ENCODE measurements around the gene ZNF546. TPM values are rescaled to one million over a fixed set of nuclear protein-coding genes. Genes with fewer than 3 reads are reported as not detected.

The ZNF546 gene
- total RNA-seq, 4 donors from 2014 or later: 8.4 to 13.3 (median 10.2) TPM

GRCh38 chr19:40053491-40053890 lies 56.6 kb downstream of the ZNF546 start:
- intact Hi-C loops (cut with DNase I): no loop called here
- no peak for DNase-seq
- H3K4me3 ChIP-seq (replicated peaks in 1 of 3): no peak overlapping the region
- H3K4me1 ChIP-seq: peaks cover 6 to 16% of the 10 kb centered on the region in 2 donors
- H3K9me3 ChIP-seq: no peaks in the 10 kb centered on the region
- H3K36me3 ChIP-seq: peaks cover 2 to 4% of the 10 kb centered on the region in 2 donors
- no peak for TF ChIP-seq CTCF (IDR thresholded peaks at IDR 0.05)
- TF ChIP-seq POLR2A (IDR thresholded peaks at IDR 0.05): no peak
- WGBS, 2 donors: 95 to 98% methylated on average over 2 of the region's 2 CpGs
- no peak overlapping the region for H3K27ac ChIP-seq
- no peaks in the 10 kb centered on the region for H3K27me3 ChIP-seq

GRCh38 chr19:40054632-40055031 lies 57.8 kb downstream of the ZNF546 start:
- peaks cover 6 to 16% of the 10 kb centered on the region in 2 donors for H3K4me1 ChIP-seq
- TF ChIP-seq CTCF (IDR thresholded peaks at IDR 0.05) (no peak), POLR2A (IDR thresholded peaks at IDR 0.05) (no peak)

GRCh38 chr19:40055049-40055448 lies 58.2 kb downstream of the ZNF546 start:
- intact Hi-C loops (cut with DNase I): no loop called here
- no peak for DNase-seq
- H3K27me3 ChIP-seq: no peaks in the 10 kb centered on the region
- peak overlapping the region in 2 of 3 donors; percentile 9 to 69 for H3K4me3 ChIP-seq (replicated peaks in 1 of 3)
- no peak overlapping the region for H3K27ac ChIP-seq
- H3K4me1 ChIP-seq: peaks cover 6 to 16% of the 10 kb centered on the region in 2 donors
- no peaks in the 10 kb centered on the region for H3K36me3 ChIP-seq
- no peak for TF ChIP-seq POLR2A (IDR thresholded peaks at IDR 0.05)
- no peak for TF ChIP-seq CTCF (IDR thresholded peaks at IDR 0.05)
- H3K9me3 ChIP-seq: no peaks in the 10 kb centered on the region
- WGBS, 2 donors: 40% methylated on average over 10 of the region's 10 CpGs

More at GRCh38 chr19:40054632-40055031, 57.8 kb downstream of the ZNF546 start:
- Histone ChIP-seq H3K9me3 (no peaks in the 10 kb centered on the region), H3K4me3 (replicated peaks in 1 of 3) (peak overlapping the region in 1 of 3 donors; percentile 69), H3K27ac (no peak overlapping the region), H3K27me3 (no peaks in the 10 kb centered on the region), H3K36me3 (no peaks in the 10 kb centered on the region)
- 88 to 90% methylated on average over 9 of the region's 9 CpGs for WGBS, 2 donors
- no peak for DNase-seq
- intact Hi-C loops (cut with DNase I): no loop called here

- 0 to 3% methylated on average over 12 to 41 of the region's 41 CpGs for WGBS, 2 donors
- TF ChIP-seq POLR2A (IDR thresholded peaks at IDR 0.05) (peak in 1 of 2 donors; percentile 23), CTCF (IDR thresholded peaks at IDR 0.05) (no peak)
- Histone ChIP-seq H3K27me3 (no peaks in the 10 kb centered on the region), H3K9me3 (no peaks in the 10 kb centered on the region), H3K4me1 (peaks cover 6 to 16% of the 10 kb centered on the region in 2 donors), H3K27ac (peak within 1 kb of the TSS in 2 of 3 donors; percentile 27 to 45), H3K4me3 (replicated peaks in 1 of 3) (peak within 1 kb of the TSS; percentile 9 to 78 (median 69)), H3K36me3 (no peaks in the 10 kb centered on the region)
- intact Hi-C loops (cut with DNase I): no loop called here
- peak; percentile 60 to 63 for DNase-seq
Measured at GRCh38 chr19:40055832-40056504, 59.1 kb downstream of the ZNF546 start, which contains the start of gene ZNF780B. TSS of gene ZNF780B (minus strand) at chr19:40056231. CDS start at chr19:40050332, 5,899 bp downstream.

- 7% methylated on average over 7 of the region's 7 CpGs for WGBS, 2 donors
- no peak for TF ChIP-seq CTCF (IDR thresholded peaks at IDR 0.05)
- TF ChIP-seq POLR2A (IDR thresholded peaks at IDR 0.05): no peak
- Histone ChIP-seq H3K27me3 (no peaks in the 10 kb centered on the region), H3K36me3 (no peaks in the 10 kb centered on the region), H3K9me3 (no peaks in the 10 kb centered on the region), H3K4me3 (replicated peaks in 1 of 3) (peak overlapping the region; percentile 9 to 78 (median 69)), H3K4me1 (peaks cover 6 to 16% of the 10 kb centered on the region in 2 donors), H3K27ac (peak overlapping the region in 2 of 3 donors; percentile 27 to 45)
- intact Hi-C loops (cut with DNase I): no loop called here
- no peak for DNase-seq
Measured at GRCh38 chr19:40056505-40056904, 59.6 kb downstream of the ZNF546 start.

Measured in thyroid gland (tissue), 4 donors.